GM21825 (cell line): Measurements from ENCODE around the gene FGFR2.
A peak's percentile ranks its signal among the peaks of the same experiment; 100 is the strongest.

ENCODE experiments used
- ATAC-seq: cut with Tn5 transposase; IDR thresholded peaks from one replicate; pipeline ENCODE4 v1.9.1; 2021; ENCODE audit warnings: mild to moderate bottlenecking, moderate library complexity; ENCODE audit not compliant: unreplicated experiment

The FGFR2 gene

DNA sequence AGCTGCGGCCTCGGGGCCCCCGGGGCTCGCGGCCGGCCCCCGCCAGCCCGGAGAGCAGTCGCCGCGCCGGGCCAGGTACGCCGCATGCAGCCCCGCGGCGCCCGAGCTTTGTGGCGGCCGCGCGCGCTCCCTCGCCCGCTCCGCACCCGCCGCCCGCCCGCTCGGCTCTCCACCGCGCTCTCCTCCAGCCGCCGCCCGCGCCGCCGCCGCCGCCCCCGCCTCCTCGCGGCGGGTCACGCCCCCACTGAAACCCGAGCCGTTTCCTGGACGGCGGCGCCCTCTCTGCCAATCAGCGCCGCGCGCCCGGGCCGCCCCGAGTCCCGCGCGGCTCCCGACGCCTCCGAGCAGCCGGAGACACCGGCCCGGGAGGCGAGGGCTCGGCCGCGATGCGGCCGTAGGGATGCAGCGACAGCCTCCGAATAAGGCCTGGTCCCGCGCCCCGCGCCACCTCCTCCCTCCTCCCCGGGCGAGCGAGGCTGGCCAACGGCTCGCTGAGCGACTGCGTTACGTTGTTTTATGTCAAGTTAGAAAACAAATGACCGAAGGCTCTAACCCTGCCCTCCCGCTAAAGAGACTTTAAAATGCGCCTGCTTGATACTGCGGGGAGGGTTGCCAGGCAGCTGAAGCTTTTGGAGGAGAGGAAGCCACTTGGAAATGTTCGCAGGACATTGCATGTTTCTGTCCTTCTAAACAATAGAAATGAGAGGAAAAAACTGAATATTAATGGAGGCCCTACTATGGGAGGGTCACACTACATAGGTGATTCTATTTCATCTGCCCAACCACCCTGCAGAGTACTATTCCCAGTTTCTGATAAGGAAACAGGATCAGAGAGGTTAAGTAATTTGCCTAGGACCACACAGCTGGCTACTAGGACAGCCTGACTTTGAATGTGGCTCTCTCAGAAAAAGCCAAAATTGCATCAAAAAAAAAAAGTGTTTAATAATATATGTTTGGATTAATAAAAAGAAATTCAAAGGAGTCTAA is at the start of gene FGFR2:
Gene FGFR2 (minus strand): TSS at position 182 of the 987 bp plus-strand sequence. CDS start 4,627 bp downstream, outside the sequence.
- ATAC-seq, result peak; percentile 97

DNA sequence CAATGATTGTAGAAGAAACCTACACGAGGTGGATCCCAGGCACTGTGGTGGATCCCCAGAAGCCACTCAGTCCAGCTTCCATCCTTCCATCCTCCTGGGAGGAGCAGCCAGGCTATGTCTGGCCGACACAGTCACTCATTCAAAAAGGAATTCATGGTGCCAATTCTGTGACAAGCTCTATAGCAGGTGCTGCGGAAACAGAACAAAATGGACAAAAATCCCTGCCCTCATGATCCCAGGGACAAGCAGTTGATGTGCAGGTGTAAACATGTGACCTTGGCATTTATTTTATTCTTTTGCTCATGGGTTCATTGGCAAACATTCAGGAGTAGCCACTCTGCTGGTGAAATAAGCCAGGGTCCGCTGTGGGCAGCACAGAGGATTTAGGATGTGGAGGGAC is 49.2 kb upstream of the FGFR2 start:
- no peak for ATAC-seq

DNA sequence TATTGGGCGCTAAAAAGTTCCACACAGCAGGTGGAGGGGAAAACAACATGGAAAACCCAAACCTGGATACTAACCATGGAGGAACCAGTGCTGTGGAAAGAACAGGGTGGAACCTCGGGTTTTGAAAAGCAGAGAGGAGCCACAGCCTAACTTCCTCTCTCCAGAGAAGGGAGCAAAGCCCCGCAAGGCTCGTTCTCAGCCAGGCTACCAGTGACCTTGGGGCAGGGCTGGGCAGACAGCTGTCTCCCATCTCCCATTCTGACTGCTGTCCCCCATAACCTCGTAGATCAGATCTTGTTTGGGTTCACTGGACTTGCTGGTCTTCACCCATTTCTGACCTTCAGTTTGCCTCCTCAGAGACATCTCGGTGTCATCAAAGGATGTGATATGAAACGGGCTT is 47.5 kb upstream of the FGFR2 start:
- no peak for ATAC-seq

DNA sequence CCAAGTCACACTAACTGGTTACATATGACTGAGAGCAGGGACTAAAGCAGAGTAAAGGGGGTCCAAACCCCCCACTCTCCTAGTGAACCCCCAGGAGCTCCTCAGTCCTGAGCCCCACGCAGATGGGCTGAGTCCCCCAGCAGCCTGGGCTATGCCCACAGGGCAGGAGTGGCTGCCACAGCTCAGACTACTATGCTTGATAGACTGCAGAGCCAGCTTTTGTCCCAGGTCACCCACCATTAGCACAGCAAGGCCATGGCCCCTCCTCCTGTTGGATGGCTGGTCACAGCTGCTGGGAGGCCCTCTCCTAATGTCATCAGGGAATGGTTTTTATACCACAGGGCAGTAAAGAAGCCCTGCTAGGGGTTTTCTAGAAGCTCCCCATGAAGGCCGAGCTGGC is 46.3 kb upstream of the FGFR2 start:
- no peak for ATAC-seq

DNA sequence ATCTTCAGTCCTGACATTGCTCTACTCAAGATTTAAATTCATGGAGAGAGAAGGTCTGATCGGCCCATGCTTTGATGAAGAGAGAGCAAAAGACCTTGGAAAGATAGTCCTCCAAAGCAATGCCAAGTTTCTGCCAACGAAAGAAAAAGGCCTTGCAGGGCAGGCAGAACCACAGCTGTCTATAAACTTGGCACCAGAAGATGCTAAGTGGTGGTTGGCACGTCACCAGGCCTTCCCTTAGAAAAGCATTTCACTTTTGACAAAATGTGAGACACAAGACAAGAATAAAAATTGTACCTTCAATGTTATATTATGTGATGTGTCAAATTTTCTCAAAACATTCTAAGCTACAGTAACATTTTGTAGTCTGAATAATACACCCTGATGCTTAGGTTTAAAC is 42.0 kb upstream of the FGFR2 start:
- no peak for ATAC-seq

DNA sequence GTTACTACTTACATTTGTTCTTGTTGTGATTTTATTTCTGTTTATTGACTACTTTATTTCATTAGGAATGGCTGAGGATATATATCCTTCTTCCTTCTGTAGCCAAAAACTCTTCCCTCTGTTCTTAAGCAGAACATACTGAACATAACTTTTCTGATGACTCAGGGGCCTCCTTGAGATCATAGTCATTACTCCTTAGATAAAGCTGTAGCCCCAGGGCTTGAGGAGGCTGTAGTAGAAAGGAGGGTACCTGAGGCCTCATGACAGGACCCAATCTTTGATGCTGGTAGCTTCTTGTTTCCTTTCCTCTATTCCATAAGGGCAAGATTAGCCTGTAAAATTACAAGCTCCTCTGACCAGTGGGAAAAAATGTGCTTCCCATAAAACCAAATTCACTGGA is 41.2 kb upstream of the FGFR2 start:
- no peak for ATAC-seq

DNA sequence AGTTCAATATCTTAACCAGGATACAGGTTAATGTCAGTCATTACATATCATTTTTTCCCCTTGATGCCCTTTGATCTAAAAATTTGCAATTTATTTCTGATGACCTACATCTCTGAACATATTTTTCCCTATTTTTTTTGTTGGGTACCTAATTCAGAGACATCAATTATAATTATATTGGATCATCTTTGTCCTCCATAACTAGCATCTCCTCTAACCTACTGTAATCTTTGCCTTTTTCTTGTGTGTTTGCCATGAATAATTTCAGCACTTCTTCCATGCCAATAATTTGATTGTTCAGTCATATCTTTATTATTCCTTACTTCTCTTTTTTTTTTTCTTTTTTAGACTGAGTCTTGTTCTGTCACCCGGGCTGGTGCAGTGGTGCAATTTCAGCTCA is 39.2 kb upstream of the FGFR2 start:
- no peak for ATAC-seq

DNA sequence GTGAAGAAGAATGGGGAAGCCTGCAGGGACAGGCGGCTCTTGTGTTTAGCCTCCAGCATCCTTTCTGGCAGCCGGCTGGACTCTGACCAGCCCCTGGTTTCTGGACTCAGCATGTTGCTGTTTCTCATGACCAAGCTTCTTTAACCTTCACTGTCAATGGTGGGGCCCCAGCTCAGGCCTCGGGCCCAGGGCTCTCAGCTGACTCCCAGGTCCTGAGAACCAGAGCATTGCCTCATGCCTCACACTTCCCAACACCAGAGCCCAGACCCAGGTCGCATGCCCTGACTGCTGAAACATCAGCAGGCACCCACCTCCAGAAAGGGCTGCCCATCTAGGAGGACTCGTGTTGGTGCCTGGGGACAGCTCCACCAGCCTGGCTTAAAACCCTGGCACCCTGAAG is 34.8 kb upstream of the FGFR2 start:
- no peak for ATAC-seq

DNA sequence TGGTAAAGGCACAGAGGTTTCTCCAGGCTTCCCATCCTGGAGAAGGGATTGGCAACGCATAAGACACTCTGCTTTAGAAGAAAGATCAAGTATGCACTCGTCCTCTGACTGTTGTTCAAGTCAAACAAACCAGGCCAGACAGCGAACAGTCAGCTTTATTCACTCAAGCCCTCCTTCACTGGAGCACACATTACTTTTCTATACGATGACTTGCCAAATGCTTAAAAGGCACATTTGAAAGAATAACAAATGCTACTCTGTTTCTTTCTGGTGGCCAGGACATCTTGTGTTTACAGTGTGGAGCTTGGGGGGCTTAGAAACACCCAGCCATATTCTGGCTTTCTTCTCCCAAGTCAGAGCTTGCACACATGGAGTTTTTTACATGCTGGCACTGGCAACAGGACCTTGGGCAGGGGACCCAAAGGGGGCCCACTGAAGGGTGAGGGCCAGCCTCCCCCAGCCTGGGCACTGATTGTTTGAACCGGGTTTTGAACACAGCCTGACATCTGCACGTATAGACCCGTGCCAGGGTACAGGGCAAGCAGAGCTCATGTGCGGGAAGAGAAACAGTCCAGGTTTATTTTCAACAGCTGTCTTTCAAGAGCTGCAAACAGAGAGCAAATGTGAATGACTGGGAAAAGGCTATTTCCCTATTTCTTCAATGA is 33.3 kb upstream of the FGFR2 start:
- no peak for ATAC-seq

DNA sequence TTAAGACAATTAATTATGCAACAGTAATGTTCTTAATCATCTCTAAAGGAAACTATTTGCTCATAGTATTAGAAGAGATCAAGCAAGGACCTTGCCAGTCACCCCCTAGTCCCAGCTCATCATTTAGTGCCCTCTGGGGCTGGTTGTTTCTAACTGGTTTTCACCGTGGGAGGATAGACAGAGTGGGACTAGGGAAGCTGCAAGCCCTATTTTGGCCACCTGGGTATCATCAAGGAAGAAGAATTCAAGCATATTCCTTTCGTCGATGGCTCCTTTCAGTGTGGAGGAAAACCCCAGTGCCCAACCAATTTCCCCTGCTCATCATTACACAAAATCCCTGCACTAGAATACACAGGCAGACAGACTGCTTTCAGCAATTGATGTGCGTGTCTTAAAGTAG is 30.6 kb upstream of the FGFR2 start:
- ATAC-seq, result no peak

DNA sequence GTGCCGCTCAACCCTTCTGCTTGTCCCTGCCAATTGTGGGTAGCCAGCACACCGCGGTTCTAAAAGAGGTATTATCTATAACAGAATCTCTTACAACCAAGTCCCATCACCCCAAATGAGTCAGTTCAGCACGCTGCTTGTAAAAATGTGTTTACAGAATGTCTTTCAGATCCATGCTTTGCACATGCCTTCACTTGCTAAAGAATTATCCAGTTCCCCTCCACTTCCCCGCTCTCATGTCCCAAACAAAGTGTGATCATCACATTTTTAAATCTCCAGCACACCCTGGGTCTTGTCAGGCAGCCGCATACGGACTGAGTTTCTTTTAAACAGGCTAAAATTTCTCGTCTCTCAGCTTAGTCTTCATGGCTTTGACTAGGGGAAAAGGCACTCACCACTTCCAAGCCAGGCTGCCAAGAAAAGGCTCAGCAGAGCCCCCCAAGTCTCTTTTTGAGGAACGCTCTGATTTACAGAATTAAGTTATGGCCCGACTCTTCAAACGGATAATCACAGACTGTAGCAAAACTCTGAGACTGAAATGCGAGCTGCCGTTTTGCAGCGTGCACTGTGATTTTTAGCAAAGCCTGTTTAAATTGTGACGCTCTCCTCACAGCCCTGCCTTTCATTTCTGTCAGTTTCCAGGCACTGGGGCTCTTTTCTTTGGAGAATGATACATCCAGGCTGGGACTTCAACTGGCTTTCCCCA is 29.8 kb upstream of the FGFR2 start:
- ATAC-seq, result no peak

DNA sequence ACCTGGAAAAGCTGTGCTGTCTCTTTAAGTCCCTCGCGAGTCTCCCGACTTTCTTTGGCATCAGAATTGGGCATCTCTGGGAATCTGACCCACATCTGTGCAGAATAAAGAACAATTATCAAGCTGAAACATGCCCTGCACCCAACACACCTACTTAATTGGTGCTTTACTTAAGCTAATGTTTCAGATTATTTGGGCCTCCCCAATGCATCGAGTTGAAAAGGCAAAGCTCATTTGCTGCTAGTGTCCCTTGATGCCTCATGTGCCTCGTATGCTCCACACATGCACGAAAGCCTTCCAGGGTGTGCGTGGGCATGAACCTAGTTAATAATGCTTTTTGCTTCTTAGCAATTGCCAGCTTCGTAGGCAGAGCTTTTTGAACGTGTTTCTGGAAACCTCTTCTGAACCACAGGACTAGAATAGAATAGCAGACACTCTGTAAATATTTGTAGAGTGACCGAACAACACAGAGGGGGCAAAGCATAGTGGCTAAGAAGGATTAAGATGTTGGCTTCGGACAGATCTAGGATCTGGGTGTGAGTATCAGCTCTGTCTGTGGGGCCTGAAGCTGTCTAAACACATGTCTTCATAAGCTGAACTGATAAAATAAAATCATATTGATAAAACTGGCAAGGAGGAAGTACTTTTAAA is 26.7 kb upstream of the FGFR2 start:
- no peak for ATAC-seq

DNA sequence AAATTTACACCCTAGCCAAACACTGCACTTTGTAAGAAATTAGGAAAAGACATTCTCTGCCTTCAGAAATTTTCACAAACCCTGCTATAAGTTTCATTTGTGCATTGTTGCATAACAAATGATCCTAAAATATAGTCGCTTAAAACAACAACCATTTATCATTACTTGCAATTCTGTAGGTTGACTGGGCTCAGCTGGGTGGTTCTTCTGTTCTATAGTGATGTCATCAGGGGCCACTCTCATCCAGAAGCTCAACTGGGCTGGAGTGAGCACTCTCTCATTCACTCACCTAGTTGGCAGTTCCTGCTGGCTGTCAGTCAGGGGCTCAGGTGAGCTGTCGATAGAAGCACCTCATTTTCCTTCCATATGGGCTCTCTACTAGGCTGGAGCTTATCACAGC is 20.7 kb upstream of the FGFR2 start:
- no peak for ATAC-seq

DNA sequence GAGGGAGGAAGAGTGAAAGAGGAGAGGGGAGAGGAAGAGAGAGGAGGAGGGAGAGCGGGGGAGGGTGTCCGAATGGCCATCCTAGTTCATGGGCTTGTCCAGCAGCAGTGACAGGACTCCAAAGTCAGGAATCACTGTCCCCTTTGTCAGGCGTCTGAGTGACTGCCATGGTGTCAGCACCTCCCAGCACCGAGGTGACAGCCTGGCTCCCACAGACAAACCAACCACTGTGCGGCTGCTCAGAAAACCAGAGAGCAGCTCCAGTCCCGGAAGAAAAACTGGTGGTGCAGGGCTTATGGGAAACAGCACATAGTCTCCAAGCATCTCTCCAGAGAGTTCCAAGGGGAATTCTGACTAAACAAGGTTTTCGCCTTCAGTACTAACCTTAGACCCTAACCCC is 18.9 kb upstream of the FGFR2 start:
- ATAC-seq, result no peak

DNA sequence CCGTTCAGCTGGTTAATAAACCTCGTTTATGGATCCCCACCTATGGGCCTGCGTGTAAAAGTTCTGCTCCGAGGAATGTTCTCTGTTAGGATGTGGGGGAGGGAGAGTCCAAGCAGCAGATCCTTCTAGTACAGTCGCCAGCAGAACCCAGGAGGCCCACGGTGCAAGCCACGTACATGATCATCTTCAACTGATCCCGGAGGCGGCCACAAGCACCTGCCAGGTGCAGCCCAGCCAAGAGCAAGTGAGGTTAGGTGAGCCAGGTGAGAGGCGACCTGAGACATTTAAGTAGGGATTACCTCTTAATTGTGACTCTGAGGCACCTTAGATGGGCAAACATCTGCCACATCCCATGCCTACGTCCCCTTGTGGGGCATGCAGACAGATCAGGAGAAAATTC is 18.0 kb upstream of the FGFR2 start:
- ATAC-seq, result no peak

DNA sequence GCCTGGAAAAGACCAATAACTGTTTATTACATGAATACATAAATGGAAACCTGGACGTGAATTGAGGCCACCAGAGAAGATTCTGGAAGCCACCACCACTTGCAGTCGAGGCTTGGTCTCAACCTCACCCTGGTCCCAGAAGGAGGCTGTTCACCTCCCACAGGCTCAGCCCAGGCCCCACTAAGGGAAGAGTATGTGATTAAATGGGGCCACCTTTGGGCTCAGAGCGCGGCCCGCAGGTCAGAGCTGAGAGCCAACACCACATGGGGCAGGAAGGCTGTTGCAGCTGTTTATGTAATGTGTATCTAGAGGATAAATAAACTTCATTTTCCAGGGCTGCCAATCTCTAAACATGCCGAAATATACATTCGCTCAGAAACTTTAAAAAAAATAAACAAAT is 17.6 kb upstream of the FGFR2 start:
- ATAC-seq, result no peak

DNA sequence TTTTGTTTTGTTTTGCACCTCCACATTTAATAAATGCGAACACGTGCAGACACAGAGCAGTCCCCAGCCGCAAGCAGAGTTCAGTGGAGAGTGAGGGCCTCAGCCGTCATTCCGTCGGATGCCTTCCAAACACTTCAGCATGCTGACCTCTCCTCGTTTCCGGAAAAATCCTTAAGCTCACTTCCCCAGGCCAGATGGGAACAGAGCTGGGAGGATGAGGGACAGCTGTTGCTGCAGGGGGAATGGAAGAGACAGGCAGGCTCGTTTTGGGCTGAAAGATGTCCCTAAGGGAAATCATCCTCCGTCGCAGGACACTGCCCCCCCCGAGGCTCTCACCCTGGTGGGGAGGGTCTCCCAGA is 17.2 kb upstream of the FGFR2 start:
- ATAC-seq, result no peak

DNA sequence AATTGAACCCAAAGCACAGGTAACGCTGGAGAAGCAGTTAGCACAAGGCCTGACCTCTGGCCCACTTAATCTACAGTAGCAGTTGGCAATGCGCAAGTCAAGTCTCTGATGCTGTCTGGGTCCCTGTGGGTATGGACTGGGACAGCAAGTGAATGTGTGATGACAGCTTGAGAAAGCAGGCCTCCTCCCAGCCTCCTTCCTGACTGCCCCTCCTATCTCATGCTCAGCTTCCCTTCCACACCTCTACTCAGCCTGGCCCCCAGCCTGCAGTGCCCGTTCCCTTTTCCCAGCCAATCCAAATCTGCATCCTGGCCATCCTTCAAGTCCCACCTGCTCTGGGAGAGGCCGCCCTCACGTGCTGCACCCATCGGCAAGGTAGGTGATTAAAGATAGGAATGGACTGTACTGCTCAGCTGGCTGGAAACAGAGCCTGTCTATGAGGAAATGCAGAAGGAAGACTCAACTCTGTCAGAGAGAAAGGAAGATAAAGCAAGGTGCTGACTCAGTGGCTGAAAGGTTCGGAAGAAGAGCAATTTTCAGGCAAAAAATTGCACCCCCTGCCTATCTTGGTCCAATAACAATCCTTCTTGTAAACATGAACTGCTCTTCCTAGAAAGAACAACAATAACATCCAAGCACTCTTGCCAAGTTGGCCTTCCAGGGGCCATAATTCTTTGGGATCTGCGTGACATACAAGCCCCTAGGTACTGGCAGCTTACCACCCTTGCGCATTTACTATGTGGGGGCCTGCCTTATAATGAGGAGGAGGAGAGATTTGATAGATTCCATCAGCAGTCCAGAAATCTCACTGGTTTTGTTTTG is 16.6 kb upstream of the FGFR2 start:
- no peak for ATAC-seq

DNA sequence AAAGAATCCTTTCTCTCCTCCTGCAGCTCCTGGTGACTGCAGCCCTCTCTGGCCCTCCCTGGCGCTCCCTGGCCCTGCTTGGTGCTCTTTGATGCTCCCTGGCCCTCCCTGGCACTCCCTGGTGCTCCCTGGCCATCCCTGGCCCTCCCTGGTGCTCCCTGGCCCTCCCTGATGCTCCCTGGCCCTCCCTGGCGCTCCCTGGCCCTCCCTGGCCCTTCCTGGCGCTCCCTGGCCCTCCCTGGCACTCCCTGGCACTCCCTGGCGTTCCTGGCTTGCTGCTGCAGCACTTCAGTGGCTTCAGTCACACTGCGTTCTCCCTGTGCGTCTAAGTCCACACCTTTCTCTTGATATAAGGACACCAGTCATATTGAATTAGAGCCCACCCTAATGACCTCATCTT is 15.2 kb upstream of the FGFR2 start:
- no peak for ATAC-seq

DNA sequence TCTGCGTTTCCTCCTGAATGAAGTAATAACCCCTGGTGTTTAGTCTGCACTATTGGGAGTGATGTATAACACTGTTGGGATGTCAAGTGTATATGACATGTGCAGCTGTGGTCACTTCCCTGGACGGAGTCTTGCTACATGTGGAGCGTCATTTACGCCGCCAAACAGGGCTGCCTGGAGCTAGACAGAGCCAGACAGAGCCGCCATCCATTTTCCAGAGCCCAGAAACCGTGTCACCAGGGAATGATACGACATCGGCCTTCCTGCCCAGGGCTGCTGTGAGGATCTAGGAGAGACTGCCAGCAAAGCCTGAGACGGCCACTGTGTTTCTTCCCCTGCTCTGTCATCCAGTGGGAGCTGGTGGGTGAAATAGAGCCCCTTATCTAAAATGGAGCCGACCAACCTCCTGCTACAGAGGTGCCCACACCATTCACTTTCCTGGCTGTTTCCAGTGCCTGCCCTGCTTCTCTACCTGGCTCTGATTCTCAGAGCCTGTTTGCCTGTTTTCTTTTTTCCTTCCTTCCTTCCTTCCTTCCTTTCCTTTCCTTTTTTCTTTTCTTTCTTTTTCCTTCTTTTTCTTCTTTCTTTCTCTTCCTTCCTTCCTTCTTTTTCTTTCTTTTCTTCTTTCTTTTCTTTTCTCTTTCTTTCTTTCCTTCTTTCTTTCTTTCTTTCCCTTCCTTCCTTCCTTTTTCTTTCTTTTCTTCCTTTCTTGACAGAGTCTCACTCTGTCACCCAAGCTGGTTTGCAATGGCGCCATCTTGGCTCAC is 13.3 kb upstream of the FGFR2 start:
- ATAC-seq, result no peak
